ENCODE measurements around the gene MCOLN2.

DNA sequence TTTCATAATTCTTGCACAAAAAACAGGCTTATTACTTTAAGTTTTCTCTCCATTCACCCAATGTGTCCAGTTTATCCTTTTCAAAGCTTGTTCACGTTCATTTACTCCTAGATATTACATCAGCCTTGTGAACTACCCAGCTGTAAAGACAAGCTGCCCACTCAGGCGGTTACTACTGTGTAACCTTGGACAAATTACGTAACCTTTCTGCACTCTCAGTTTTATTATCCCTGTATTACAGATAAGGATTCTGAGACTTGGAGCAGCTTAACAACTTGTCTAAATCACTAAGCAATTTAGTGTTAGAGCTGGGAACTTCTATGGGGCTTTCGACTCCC, 83.4 kb downstream of the MCOLN2 start:
- TF ChIP-seq CTCF (IDR thresholded peaks at IDR 0.05) (no peak), POLR2A (IDR thresholded peaks at IDR 0.05) (no peak)
